ENCODE results near the gene TRPM2. TPM values are rescaled to one million over a fixed set of nuclear protein-coding genes. Genes with fewer than 3 reads are reported as not detected.

TRPM2 gene
- total and polyA plus RNA-seq, 2 of the 8 experiments (the other 6 are each of a cell fraction or from before 2014, with no cell fraction given), result 0.27 to 0.28 TPM

GRCh38 chr21:44439211-44439600, 85.8 kb downstream of the TRPM2 start:
- Histone ChIP-seq H3K18ac (ENCODE audit: extremely low read depth, low read length) (no peak overlapping the region), H2BK15ac (ENCODE audit: low read length) (no peak overlapping the region), H3K4me3 (ENCODE audit: extremely low read depth in 1 of 4, insufficient read depth in 2 of 4, low read depth in 3 of 4, low read length in 4 of 4) (no peak overlapping the region), H4K91ac (replicated peaks; ENCODE audit: insufficient read length, low read length) (no peak overlapping the region), H3K56ac (replicated peaks; ENCODE audit: insufficient read length, low read depth, low read length) (no peak overlapping the region), H3K23ac (ENCODE audit: insufficient read length) (no peak overlapping the region), H3K9me3 (ENCODE audit: insufficient read depth in 2 of 2, low read depth in 1 of 2, low read length in 1 of 2) (no peaks in the 10 kb centered on the region), H2BK5ac (ENCODE audit: low read depth, low read length) (no peak overlapping the region), H4K5ac (ENCODE audit: insufficient read length, low read depth, low read length) (no peak overlapping the region), H3K4me2 (ENCODE audit: insufficient read depth in 1 of 2, low read depth in 2 of 2, low read length in 2 of 2) (no peak overlapping the region), H3K36me3 (ENCODE audit: control insufficient read depth in 2 of 4, insufficient read depth in 4 of 4, low read length in 3 of 4) (no peaks in the 10 kb centered on the region), H3K27me3 (replicated peaks in 1 of 4; ENCODE audit: control insufficient read depth in 3 of 4, extremely low read depth in 1 of 4, insufficient read depth in 3 of 4, low read length in 3 of 4) (no peaks in the 10 kb centered on the region), H2AK5ac (ENCODE audit: low read depth, low read length) (no peak overlapping the region), H3K79me2 (ENCODE audit: control insufficient read depth in 1 of 2, insufficient read depth in 2 of 2, low read length in 2 of 2) (no peaks in the 10 kb centered on the region), H3K14ac (ENCODE audit: insufficient read length) (no peak overlapping the region), H3K79me1 (ENCODE audit: low read depth, low read length) (no peaks in the 10 kb centered on the region), H2BK120ac (replicated peaks; ENCODE audit: low read depth, low read length) (no peak overlapping the region), H4K20me1 (replicated peaks in 1 of 2; ENCODE audit: control insufficient read depth in 1 of 2, insufficient read depth in 2 of 2, low read length in 2 of 2) (no peaks in the 10 kb centered on the region), H2BK20ac (ENCODE audit: low read length) (no peak overlapping the region), H4K8ac (ENCODE audit: extremely low read depth, insufficient read depth, low read length) (0 out of 2 replicates have a peak overlapping the region, but pooled peaks have one; percentile 51), H3K23me2 (ENCODE audit: low read depth, low read length) (no peaks in the 10 kb centered on the region), H3K27ac (ENCODE audit: low read depth, low read length) (no peak overlapping the region), H2AFZ (ENCODE audit: low read length) (no peak overlapping the region), H3K4ac (replicated peaks; ENCODE audit: insufficient read length, low read depth, low read length) (no peak overlapping the region), H3K9ac (replicated peaks in 1 of 4; ENCODE audit: extremely low read depth in 1 of 4, low read depth in 3 of 4, low read length in 3 of 4) (no peak overlapping the region), H3K4me1 (replicated peaks in 1 of 4; ENCODE audit: control insufficient read depth in 3 of 4, insufficient read depth in 4 of 4, low read length in 3 of 4) (no peaks in the 10 kb centered on the region; a peak in 1 of 7 replicates), H2BK12ac (ENCODE audit: low read depth, low read length) (no peak overlapping the region)
- ChIA-PET POLR2A (ENCODE audit: partially characterized antibody) (interaction anchor here (1.6 kb wide), 1 partner anchor 47 kb away, joined by 3 read pairs; no protein-coding TSS in a partner anchor), CTCF (ENCODE audit: partially characterized antibody) (interaction anchor here (0.5 to 2.0 kb wide), 9 partner anchors 9 to 1227 kb away, joined by 3 to 10 read pairs (median 3); no protein-coding TSS in a partner anchor)
- WGBS, 2 experiments (ENCODE audit: extremely low coverage in 1 of 2, insufficient coverage in 1 of 2, insufficient read length in 1 of 2, insufficient replicate concordance in 2 of 2, low coverage in 1 of 2, low lambda C conversion rate in 2 of 2, missing lambda C conversion rate in 1 of 2), result 90% methylated on average over 9 of the region's 11 CpGs; no CpG with 5 or more reads in 1 of the 2 experiments
- DNase-seq (ENCODE audit: low read depth in 1 of 2, low spot score in 2 of 2) (no peak), FAIRE-seq (no peak)
- TF ChIP-seq FOSL1 (IDR thresholded peaks at IDR 0.05; ENCODE audit: insufficient read depth, low read depth, low read length) (no peak), TBP (IDR thresholded peaks at IDR 0.05; ENCODE audit: low read depth, low read length) (no peak), SP2 (IDR thresholded peaks at IDR 0.05; ENCODE audit: low read length) (no peak)

Data from H1 (cell line).